ENCODE measurements around the gene GTSE1.

GTSE1 gene

GRCh38 chr22:46356496-46357480 is 60.1 kb downstream of the GTSE1 start:
- Histone ChIP-seq H3K27ac (ENCODE audit: low read length) (no peak overlapping the region), H3K27me3 (ENCODE audit: low read depth, low read length) (no peaks in the 10 kb centered on the region), H3K9me3 (ENCODE audit: control insufficient read depth in 1 of 2, low read length in 2 of 2) (no peaks in the 10 kb centered on the region), H3K36me3 (ENCODE audit: control insufficient read depth in 1 of 2, insufficient read depth in 2 of 2, low read length in 2 of 2) (peaks cover 21 to 52% of the 10 kb centered on the region in 2 donors), H3K4me1 (ENCODE audit: control insufficient read depth in 1 of 2, insufficient read depth in 2 of 2, low read length in 2 of 2) (no peaks in the 10 kb centered on the region), H3K4me3 (ENCODE audit: low read depth in 1 of 2, low read length in 2 of 2) (no peak overlapping the region)

GRCh38 chr22:46357711-46358520 is 61.2 kb downstream of the GTSE1 start:
- H3K4me1 ChIP-seq (ENCODE audit: control insufficient read depth in 1 of 2, insufficient read depth in 2 of 2, low read length in 2 of 2): no peaks in the 10 kb centered on the region
- H3K27ac ChIP-seq (ENCODE audit: low read length): no peak overlapping the region
- peaks cover 11 to 40% of the 10 kb centered on the region in 2 donors for H3K36me3 ChIP-seq (ENCODE audit: control insufficient read depth in 1 of 2, insufficient read depth in 2 of 2, low read length in 2 of 2)
- no peaks in the 10 kb centered on the region for H3K27me3 ChIP-seq (ENCODE audit: low read depth, low read length)
- H3K9me3 ChIP-seq (ENCODE audit: control insufficient read depth in 1 of 2, low read length in 2 of 2): no peaks in the 10 kb centered on the region
- no peak overlapping the region for H3K4me3 ChIP-seq (ENCODE audit: low read depth in 1 of 2, low read length in 2 of 2)

GRCh38 chr22:46358766-46359165 is 62.1 kb downstream of the GTSE1 start:
- no peak overlapping the region for H3K27ac ChIP-seq (ENCODE audit: low read length)
- no peak overlapping the region for H3K4me3 ChIP-seq (ENCODE audit: low read depth in 1 of 2, low read length in 2 of 2)
- H3K9me3 ChIP-seq (ENCODE audit: control insufficient read depth in 1 of 2, low read length in 2 of 2): no peaks in the 10 kb centered on the region
- H3K36me3 ChIP-seq (ENCODE audit: control insufficient read depth in 1 of 2, insufficient read depth in 2 of 2, low read length in 2 of 2): peaks cover 3 to 32% of the 10 kb centered on the region in 2 donors
- no peaks in the 10 kb centered on the region for H3K27me3 ChIP-seq (ENCODE audit: low read depth, low read length)
- H3K4me1 ChIP-seq (ENCODE audit: control insufficient read depth in 1 of 2, insufficient read depth in 2 of 2, low read length in 2 of 2): no peaks in the 10 kb centered on the region

GRCh38 chr22:46359362-46359761 is 62.7 kb downstream of the GTSE1 start:
- no peak overlapping the region for H3K4me3 ChIP-seq (ENCODE audit: low read depth in 1 of 2, low read length in 2 of 2)
- H3K4me1 ChIP-seq (ENCODE audit: control insufficient read depth in 1 of 2, insufficient read depth in 2 of 2, low read length in 2 of 2): no peaks in the 10 kb centered on the region
- no peaks in the 10 kb centered on the region for H3K27me3 ChIP-seq (ENCODE audit: low read depth, low read length)
- H3K36me3 ChIP-seq (ENCODE audit: control insufficient read depth in 1 of 2, insufficient read depth in 2 of 2, low read length in 2 of 2): peaks cover 0 to 26% of the 10 kb centered on the region in 2 donors
- no peak overlapping the region for H3K27ac ChIP-seq (ENCODE audit: low read length)
- H3K9me3 ChIP-seq (ENCODE audit: control insufficient read depth in 1 of 2, low read length in 2 of 2): no peaks in the 10 kb centered on the region

GRCh38 chr22:46360097-46360496 is 63.4 kb downstream of the GTSE1 start:
- H3K9me3 ChIP-seq (ENCODE audit: control insufficient read depth in 1 of 2, low read length in 2 of 2): no peaks in the 10 kb centered on the region
- H3K36me3 ChIP-seq (ENCODE audit: control insufficient read depth in 1 of 2, insufficient read depth in 2 of 2, low read length in 2 of 2): peaks cover 0 to 19% of the 10 kb centered on the region in 2 donors
- no peak overlapping the region for H3K4me3 ChIP-seq (ENCODE audit: low read depth in 1 of 2, low read length in 2 of 2)
- no peaks in the 10 kb centered on the region for H3K4me1 ChIP-seq (ENCODE audit: control insufficient read depth in 1 of 2, insufficient read depth in 2 of 2, low read length in 2 of 2)
- H3K27me3 ChIP-seq (ENCODE audit: low read depth, low read length): no peaks in the 10 kb centered on the region
- H3K27ac ChIP-seq (ENCODE audit: low read length): no peak overlapping the region

GRCh38 chr22:46360891-46361290 is 64.2 kb downstream of the GTSE1 start:
- H3K4me3 ChIP-seq (ENCODE audit: low read depth in 1 of 2, low read length in 2 of 2): no peak overlapping the region
- no peaks in the 10 kb centered on the region for H3K4me1 ChIP-seq (ENCODE audit: control insufficient read depth in 1 of 2, insufficient read depth in 2 of 2, low read length in 2 of 2)
- peaks cover 0 to 18% of the 10 kb centered on the region in 2 donors for H3K36me3 ChIP-seq (ENCODE audit: control insufficient read depth in 1 of 2, insufficient read depth in 2 of 2, low read length in 2 of 2)
- no peak overlapping the region for H3K27ac ChIP-seq (ENCODE audit: low read length)
- no peaks in the 10 kb centered on the region for H3K9me3 ChIP-seq (ENCODE audit: control insufficient read depth in 1 of 2, low read length in 2 of 2)
- H3K27me3 ChIP-seq (ENCODE audit: low read depth, low read length): no peaks in the 10 kb centered on the region

- Histone ChIP-seq H3K27ac (ENCODE audit: low read length) (no peak overlapping the region), H3K27me3 (ENCODE audit: low read depth, low read length) (peaks cover 3% of the 10 kb centered on the region), H3K9me3 (ENCODE audit: control insufficient read depth in 1 of 2, low read length in 2 of 2) (no peaks in the 10 kb centered on the region), H3K4me3 (ENCODE audit: low read depth in 1 of 2, low read length in 2 of 2) (no peak overlapping the region), H3K4me1 (ENCODE audit: control insufficient read depth in 1 of 2, insufficient read depth in 2 of 2, low read length in 2 of 2) (no peaks in the 10 kb centered on the region), H3K36me3 (ENCODE audit: control insufficient read depth in 1 of 2, insufficient read depth in 2 of 2, low read length in 2 of 2) (peaks cover 0 to 9% of the 10 kb centered on the region in 2 donors)
These were observed 65.1 kb downstream of the GTSE1 start for GRCh38 chr22:46361826-46362202.

GRCh38 chr22:46362203-46362933 is 65.7 kb downstream of the GTSE1 start:
- no peak overlapping the region for H3K27ac ChIP-seq (ENCODE audit: low read length)

GRCh38 chr22:46362934-46363515 is 66.4 kb downstream of the GTSE1 start:
- Histone ChIP-seq H3K4me1 (ENCODE audit: control insufficient read depth in 1 of 2, insufficient read depth in 2 of 2, low read length in 2 of 2) (no peaks in the 10 kb centered on the region), H3K36me3 (ENCODE audit: control insufficient read depth in 1 of 2, insufficient read depth in 2 of 2, low read length in 2 of 2) (peaks cover 0 to 4% of the 10 kb centered on the region in 2 donors), H3K27me3 (ENCODE audit: low read depth, low read length) (peaks cover 5% of the 10 kb centered on the region), H3K27ac (ENCODE audit: low read length) (no peak overlapping the region), H3K4me3 (ENCODE audit: low read depth in 1 of 2, low read length in 2 of 2) (no peak overlapping the region), H3K9me3 (ENCODE audit: control insufficient read depth in 1 of 2, low read length in 2 of 2) (no peaks in the 10 kb centered on the region)

More at GRCh38 chr22:46362203-46362933, 65.7 kb downstream of the GTSE1 start:
- peaks cover 4% of the 10 kb centered on the region for H3K27me3 ChIP-seq (ENCODE audit: low read depth, low read length)
- H3K4me1 ChIP-seq (ENCODE audit: control insufficient read depth in 1 of 2, insufficient read depth in 2 of 2, low read length in 2 of 2): no peaks in the 10 kb centered on the region
- H3K9me3 ChIP-seq (ENCODE audit: control insufficient read depth in 1 of 2, low read length in 2 of 2): no peaks in the 10 kb centered on the region
- H3K4me3 ChIP-seq (ENCODE audit: low read depth in 1 of 2, low read length in 2 of 2): no peak overlapping the region
- peaks cover 0 to 5% of the 10 kb centered on the region in 2 donors for H3K36me3 ChIP-seq (ENCODE audit: control insufficient read depth in 1 of 2, insufficient read depth in 2 of 2, low read length in 2 of 2)

- H3K9me3 ChIP-seq (ENCODE audit: control insufficient read depth in 1 of 2, low read length in 2 of 2): no peaks in the 10 kb centered on the region
- H3K27ac ChIP-seq (ENCODE audit: low read length): no peak overlapping the region
- H3K36me3 ChIP-seq (ENCODE audit: control insufficient read depth in 1 of 2, insufficient read depth in 2 of 2, low read length in 2 of 2): peaks cover 0 to 1% of the 10 kb centered on the region in 2 donors
- peaks cover 5% of the 10 kb centered on the region for H3K27me3 ChIP-seq (ENCODE audit: low read depth, low read length)
- H3K4me1 ChIP-seq (ENCODE audit: control insufficient read depth in 1 of 2, insufficient read depth in 2 of 2, low read length in 2 of 2): no peaks in the 10 kb centered on the region
- H3K4me3 ChIP-seq (ENCODE audit: low read depth in 1 of 2, low read length in 2 of 2): no peak overlapping the region
These were observed 67.1 kb downstream of the GTSE1 start for GRCh38 chr22:46363611-46364321.

Measured in muscle layer of duodenum (tissue), 2 donors.